Measurements from ENCODE around the gene DIAPH2.
"Not testable (repeated sequence)": the region's sequence is repeated elsewhere in the genome, so short reads cannot be mapped to it uniquely, and the experiment has no call there.

DIAPH2 gene

DNA sequence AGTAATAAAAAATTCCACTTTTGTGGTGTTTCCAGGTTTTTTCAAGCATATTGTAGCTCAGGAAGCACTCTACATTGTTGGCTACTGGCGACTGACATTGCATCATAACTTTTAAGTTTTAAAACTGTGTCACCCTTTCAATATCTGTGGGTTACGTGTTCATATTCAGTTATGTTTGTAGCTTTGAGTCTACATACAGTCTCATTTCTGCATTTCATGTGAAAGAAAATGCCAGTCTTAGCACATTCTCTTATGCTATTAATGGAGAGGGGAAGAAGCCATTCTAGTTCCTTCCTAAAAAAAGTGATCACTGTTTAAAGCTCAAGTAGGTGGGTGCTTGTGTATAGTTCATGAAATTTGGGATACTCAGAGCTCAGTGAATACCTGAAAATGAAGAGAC, 38.1 kb downstream of the DIAPH2 start:
- Histone ChIP-seq H3K27ac (ENCODE audit: low read depth, low read length) (no peak overlapping the region), H3K9ac (ENCODE audit: low read length) (no peak overlapping the region), H3K4me3 (ENCODE audit: low read length) (no peak overlapping the region), H3K27me3 (ENCODE audit: control insufficient read depth, insufficient read depth, low read length) (no peaks in the 10 kb centered on the region), H3K4me1 (ENCODE audit: control insufficient read depth, insufficient read depth, low read length) (no peaks in the 10 kb centered on the region), H3K36me3 (ENCODE audit: control insufficient read depth, insufficient read depth, low read length) (no peaks in the 10 kb centered on the region)

DNA sequence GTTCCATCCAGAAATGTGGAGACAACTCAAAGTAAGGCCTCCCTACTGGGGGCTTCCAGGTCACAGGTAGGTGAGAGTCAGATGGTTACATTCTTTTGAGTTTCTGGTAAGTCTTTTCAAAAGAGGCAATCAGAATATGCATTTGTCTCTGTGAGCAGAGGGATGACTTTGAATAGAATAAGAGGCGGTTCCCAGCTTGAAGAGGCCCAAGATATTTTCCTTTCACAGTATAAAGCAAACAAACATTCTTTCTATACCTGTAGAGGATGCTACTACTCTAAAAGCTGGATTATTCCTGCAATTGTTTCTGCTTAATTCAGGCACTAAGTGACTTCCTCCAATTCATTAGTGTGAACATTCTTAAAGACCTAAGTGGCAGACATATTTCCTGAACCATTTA, 44.4 kb downstream of the DIAPH2 start:
- Histone ChIP-seq H3K9ac (ENCODE audit: low read length) (no peak overlapping the region), H3K4me3 (ENCODE audit: low read length) (no peak overlapping the region), H3K4me1 (ENCODE audit: control insufficient read depth, insufficient read depth, low read length) (no peaks in the 10 kb centered on the region), H3K27me3 (ENCODE audit: control insufficient read depth, insufficient read depth, low read length) (no peaks in the 10 kb centered on the region), H3K27ac (ENCODE audit: low read depth, low read length) (no peak overlapping the region), H3K36me3 (ENCODE audit: control insufficient read depth, insufficient read depth, low read length) (no peaks in the 10 kb centered on the region)

DNA sequence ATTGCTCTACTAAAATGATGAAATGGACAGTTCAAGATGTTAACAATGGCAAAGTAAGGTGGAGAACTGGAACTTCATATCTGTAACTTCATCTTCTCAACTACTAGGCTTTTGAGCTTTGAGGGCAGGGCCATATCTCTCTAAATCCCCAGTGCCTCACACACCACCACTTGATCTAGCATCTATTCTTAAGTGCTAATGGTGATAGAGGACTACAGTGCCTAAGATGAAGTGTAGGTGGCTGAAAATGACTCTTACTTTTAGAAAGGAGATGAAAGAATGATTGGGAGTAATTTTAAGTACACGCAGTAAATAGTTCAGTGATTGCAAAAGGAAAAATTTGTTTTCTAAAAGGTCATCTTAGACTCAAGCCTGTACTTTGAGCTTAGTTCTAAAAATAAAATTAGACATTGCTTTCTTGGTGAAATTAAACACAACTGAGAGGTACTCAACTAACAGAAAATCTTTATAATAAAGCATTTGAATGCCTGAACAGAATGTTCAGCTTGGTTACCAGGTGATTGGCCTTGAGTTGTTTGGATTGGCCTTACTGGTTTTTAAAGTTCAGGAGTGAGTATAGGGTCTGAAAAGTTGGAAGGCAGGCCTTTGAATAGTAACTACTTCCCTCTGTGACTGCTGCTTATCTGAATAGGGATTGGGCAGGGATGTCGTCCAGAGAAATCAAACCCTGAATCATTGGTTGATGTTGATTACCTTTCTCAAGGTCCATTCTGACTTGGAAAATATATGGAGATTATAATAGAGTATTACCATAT, 45.4 kb downstream of the DIAPH2 start:
- H3K4me1 ChIP-seq (ENCODE audit: control insufficient read depth, insufficient read depth, low read length), result no peaks in the 10 kb centered on the region
- H3K36me3 ChIP-seq (ENCODE audit: control insufficient read depth, insufficient read depth, low read length), result no peaks in the 10 kb centered on the region
- H3K27me3 ChIP-seq (ENCODE audit: control insufficient read depth, insufficient read depth, low read length), result no peaks in the 10 kb centered on the region
- H3K27ac ChIP-seq (ENCODE audit: low read depth, low read length), result no peak overlapping the region
- no peak overlapping the region for H3K4me3 ChIP-seq (ENCODE audit: low read length)
- no peak overlapping the region for H3K9ac ChIP-seq (ENCODE audit: low read length)

DNA sequence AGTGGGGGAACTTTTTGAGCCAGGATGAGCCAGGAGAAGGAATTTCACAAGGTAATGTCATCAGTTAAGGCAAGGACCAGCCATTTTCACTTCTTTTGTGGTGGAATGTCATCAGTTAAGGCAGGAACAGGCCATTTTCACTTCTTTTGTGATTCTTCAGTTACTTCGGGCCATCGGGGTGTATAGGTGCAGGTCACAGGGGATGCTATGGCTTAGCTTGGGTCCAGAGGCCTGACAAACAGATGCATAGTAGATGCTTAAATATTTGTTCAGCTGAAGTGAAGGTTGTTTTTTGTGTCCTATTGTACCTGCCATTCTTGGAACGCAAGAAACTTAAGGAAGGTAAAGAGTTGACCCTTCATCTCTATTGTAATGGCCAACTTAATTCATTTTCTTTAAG, 46.4 kb downstream of the DIAPH2 start:
- not testable (repeated sequence) for H3K27ac ChIP-seq (ENCODE audit: low read depth, low read length); H3K4me1 ChIP-seq (ENCODE audit: control insufficient read depth, insufficient read depth, low read length); H3K36me3 ChIP-seq (ENCODE audit: control insufficient read depth, insufficient read depth, low read length); H3K27me3 ChIP-seq (ENCODE audit: control insufficient read depth, insufficient read depth, low read length); H3K4me3 ChIP-seq (ENCODE audit: low read length); H3K9ac ChIP-seq (ENCODE audit: low read length)

DNA sequence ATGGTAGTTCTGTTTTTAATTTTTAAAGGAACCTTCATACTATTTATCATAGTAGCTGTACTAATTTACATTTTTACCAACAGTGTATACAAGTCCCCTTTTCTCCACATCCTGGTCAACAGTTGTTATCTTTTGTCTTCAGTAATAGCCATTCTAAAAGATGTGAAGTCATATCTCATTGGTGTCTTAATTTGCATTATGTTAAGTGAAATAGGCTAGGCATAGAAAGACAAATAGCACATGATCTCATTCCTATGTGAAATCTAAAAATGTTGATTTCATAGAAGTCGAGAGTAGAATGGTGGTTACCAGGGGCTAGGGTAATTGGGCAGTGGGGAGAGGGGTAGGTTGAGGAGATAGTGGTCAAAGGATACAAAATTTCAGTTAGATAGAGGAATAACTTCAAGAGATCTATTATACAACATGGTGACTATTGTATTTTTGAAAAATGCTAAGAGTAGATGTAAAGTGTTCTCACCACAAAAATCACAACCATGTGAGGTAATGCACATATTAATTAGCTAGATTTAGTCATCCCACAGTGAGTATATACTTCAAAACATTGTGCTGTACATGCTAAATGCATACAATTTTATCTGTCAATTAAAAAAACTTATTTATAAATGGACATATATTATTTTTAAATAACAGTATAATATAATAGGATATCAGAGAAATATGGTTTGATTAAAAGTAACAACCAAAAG, 58.9 kb downstream of the DIAPH2 start:
- no peak overlapping the region for H3K9ac ChIP-seq (ENCODE audit: low read length)
- no peak overlapping the region for H3K4me3 ChIP-seq (ENCODE audit: low read length)
- H3K36me3 ChIP-seq (ENCODE audit: control insufficient read depth, insufficient read depth, low read length), result no peaks in the 10 kb centered on the region
- H3K27me3 ChIP-seq (ENCODE audit: control insufficient read depth, insufficient read depth, low read length), result no peaks in the 10 kb centered on the region
- no peak overlapping the region for H3K27ac ChIP-seq (ENCODE audit: low read depth, low read length)
- no peaks in the 10 kb centered on the region for H3K4me1 ChIP-seq (ENCODE audit: control insufficient read depth, insufficient read depth, low read length)

DNA sequence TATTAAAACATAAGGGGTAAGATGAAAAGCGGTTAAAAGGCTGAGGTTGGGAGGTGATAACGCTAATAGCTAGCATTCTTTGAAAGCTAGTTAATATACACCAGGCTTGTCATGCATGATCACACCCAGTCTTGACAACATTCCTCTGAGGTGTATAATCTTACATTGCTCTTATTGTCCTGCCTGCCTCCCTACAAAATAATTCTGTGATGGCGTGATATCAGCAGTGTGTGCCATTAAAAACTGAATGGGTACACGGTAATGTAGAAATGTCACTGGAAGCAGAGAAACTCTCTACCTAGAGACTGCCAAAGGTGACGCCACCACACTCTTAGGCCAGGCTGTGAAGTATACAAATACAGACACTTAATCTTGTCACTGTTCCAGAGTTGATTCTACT, 68.1 kb downstream of the DIAPH2 start:
- H3K4me3 ChIP-seq (ENCODE audit: low read length), result no peak overlapping the region

DNA sequence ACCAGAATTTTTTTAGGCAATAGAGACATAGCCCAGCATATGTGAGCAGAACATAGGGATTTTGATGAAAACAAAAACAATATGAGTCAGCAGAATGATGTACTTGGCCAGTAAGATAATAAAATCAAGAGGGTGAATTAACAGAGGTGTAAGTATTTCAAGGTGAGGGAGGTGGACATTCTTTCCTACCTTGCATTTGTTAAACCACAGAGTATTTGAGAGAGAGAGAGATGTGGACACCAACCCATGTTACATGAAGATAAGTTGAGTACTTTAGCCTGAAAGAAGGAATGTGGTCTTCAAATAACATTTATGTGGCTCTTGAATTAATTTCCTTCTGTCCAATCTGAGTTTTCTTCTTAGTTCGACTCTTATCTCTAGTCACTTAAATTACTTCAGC, 68.6 kb downstream of the DIAPH2 start:
- Histone ChIP-seq H3K4me3 (ENCODE audit: low read length) (no peak overlapping the region), H3K4me1 (ENCODE audit: control insufficient read depth, insufficient read depth, low read length) (no peaks in the 10 kb centered on the region), H3K9ac (ENCODE audit: low read length) (no peak overlapping the region), H3K27me3 (ENCODE audit: control insufficient read depth, insufficient read depth, low read length) (no peaks in the 10 kb centered on the region), H3K27ac (ENCODE audit: low read depth, low read length) (no peak overlapping the region), H3K36me3 (ENCODE audit: control insufficient read depth, insufficient read depth, low read length) (no peaks in the 10 kb centered on the region)

More for the DNA sequence above, 68.1 kb downstream of the DIAPH2 start:
- no peak overlapping the region for H3K27ac ChIP-seq (ENCODE audit: low read depth, low read length)
- no peak overlapping the region for H3K9ac ChIP-seq (ENCODE audit: low read length)
- no peaks in the 10 kb centered on the region for H3K4me1 ChIP-seq (ENCODE audit: control insufficient read depth, insufficient read depth, low read length)
- H3K36me3 ChIP-seq (ENCODE audit: control insufficient read depth, insufficient read depth, low read length), result no peaks in the 10 kb centered on the region
- H3K27me3 ChIP-seq (ENCODE audit: control insufficient read depth, insufficient read depth, low read length), result no peaks in the 10 kb centered on the region

DNA sequence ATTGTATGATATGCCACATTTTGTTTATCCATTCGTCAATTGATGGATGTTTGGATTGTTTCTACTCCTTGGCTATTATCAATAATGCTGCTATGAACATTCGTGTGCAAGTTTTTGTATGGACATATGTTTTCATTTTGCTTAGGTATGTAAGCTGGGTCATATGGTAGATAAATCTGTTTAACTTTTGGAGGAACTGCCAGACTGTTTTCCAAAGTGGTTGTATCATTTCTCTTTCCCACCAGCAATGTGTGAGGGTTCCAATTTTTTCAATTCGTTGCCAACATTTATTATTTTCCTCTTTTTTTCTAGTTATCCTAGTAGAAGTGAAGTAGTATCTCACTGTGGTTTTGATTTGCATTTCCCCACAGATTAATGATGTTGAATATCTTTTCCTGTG, 71.8 kb downstream of the DIAPH2 start:
- H3K36me3 ChIP-seq (ENCODE audit: control insufficient read depth, insufficient read depth, low read length), result no peaks in the 10 kb centered on the region
- no peaks in the 10 kb centered on the region for H3K4me1 ChIP-seq (ENCODE audit: control insufficient read depth, insufficient read depth, low read length)
- H3K27me3 ChIP-seq (ENCODE audit: control insufficient read depth, insufficient read depth, low read length), result no peaks in the 10 kb centered on the region
- H3K27ac ChIP-seq (ENCODE audit: low read depth, low read length), result no peak overlapping the region
- H3K4me3 ChIP-seq (ENCODE audit: low read length), result no peak overlapping the region
- no peak overlapping the region for H3K9ac ChIP-seq (ENCODE audit: low read length)

DNA sequence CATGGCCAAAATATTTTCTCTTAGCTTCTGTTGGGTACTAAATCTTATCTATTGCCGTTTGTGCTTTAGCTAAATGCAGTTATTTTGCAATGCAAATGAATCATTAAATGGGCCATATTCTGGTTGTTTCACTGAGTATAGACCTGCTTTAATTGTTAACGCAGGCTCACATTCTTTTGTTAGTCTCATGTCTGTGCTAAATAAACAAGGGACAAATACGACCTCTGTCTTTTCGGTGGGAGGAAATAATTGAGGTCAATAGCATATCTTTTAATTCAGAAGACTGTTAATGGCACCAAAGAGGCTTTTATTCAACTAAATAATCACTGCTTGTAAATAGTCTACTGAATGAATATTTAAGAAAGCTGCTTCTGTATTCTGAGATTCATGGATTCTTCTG, 76.9 kb downstream of the DIAPH2 start:
- no peaks in the 10 kb centered on the region for H3K27me3 ChIP-seq (ENCODE audit: control insufficient read depth, insufficient read depth, low read length)
- H3K9ac ChIP-seq (ENCODE audit: low read length), result no peak overlapping the region
- H3K4me3 ChIP-seq (ENCODE audit: low read length), result no peak overlapping the region
- no peaks in the 10 kb centered on the region for H3K4me1 ChIP-seq (ENCODE audit: control insufficient read depth, insufficient read depth, low read length)
- H3K36me3 ChIP-seq (ENCODE audit: control insufficient read depth, insufficient read depth, low read length), result no peaks in the 10 kb centered on the region
- H3K27ac ChIP-seq (ENCODE audit: low read depth, low read length), result no peak overlapping the region

DNA sequence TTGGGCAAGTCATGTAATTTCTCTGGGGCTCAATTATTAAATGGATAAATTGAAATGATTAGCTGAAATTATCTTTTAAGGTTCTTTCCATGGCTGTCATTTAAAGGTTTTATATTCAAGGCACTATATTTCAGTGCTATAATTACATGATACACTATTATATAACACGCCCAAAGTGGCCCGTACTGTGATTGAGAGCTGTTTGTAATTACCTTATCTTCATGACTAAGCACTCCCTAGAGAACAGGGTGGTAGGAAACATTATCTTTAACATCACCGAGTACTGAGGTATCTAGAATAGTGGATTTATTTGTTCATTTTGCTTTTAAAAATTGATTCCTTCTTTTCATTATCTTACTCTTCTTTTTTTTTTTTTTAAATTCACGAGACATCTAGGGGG, 79.0 kb downstream of the DIAPH2 start:
- H3K4me1 ChIP-seq (ENCODE audit: control insufficient read depth, insufficient read depth, low read length), result no peaks in the 10 kb centered on the region
- H3K4me3 ChIP-seq (ENCODE audit: low read length), result no peak overlapping the region
- H3K36me3 ChIP-seq (ENCODE audit: control insufficient read depth, insufficient read depth, low read length), result no peaks in the 10 kb centered on the region
- no peak overlapping the region for H3K9ac ChIP-seq (ENCODE audit: low read length)
- H3K27me3 ChIP-seq (ENCODE audit: control insufficient read depth, insufficient read depth, low read length), result no peaks in the 10 kb centered on the region
- no peak overlapping the region for H3K27ac ChIP-seq (ENCODE audit: low read depth, low read length)

DNA sequence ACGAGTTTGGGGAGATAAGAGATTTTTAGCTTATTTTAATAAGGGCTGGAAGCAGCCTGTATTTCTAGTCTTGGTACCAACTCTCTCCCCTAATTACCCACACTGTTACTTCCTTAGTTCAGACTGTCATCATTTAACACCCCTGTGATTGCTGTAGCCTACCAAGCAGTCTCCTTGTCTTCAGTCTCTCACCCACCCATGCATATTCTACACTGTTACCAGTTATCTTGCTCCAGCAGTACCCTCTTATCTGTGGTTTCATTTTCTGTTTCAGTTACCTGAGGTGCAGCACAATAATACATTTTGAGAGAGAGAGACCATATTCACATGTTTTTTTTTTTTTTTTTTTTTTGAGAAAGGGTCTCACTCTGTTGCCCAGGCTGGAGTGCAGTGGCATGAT, 80.2 kb downstream of the DIAPH2 start:
- no peak overlapping the region for H3K9ac ChIP-seq (ENCODE audit: low read length)
- H3K27me3 ChIP-seq (ENCODE audit: control insufficient read depth, insufficient read depth, low read length), result no peaks in the 10 kb centered on the region
- no peaks in the 10 kb centered on the region for H3K4me1 ChIP-seq (ENCODE audit: control insufficient read depth, insufficient read depth, low read length)
- no peak overlapping the region for H3K27ac ChIP-seq (ENCODE audit: low read depth, low read length)
- no peaks in the 10 kb centered on the region for H3K36me3 ChIP-seq (ENCODE audit: control insufficient read depth, insufficient read depth, low read length)
- no peak overlapping the region for H3K4me3 ChIP-seq (ENCODE audit: low read length)

DNA sequence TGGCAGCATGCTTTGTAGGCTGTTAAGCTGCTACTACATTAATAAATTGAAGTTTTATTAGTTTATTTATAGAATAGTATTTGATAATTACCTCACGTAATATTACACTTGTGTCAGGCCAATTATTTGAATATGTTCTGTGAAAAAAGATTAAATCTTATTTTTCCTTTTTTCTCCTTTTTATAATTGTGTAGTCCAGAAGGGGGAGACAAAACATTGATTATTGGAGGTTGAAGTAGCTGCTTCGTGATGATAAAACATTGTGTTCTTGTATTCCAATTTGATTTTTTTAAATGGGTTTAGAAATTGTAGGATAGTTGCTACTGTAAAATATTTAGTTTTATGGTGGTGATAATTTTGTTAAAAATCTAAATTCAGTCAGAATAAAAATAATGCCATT, 85.7 kb downstream of the DIAPH2 start:
- Histone ChIP-seq H3K4me3 (ENCODE audit: low read length) (no peak overlapping the region), H3K4me1 (ENCODE audit: control insufficient read depth, insufficient read depth, low read length) (no peaks in the 10 kb centered on the region), H3K36me3 (ENCODE audit: control insufficient read depth, insufficient read depth, low read length) (no peaks in the 10 kb centered on the region), H3K9ac (ENCODE audit: low read length) (no peak overlapping the region), H3K27me3 (ENCODE audit: control insufficient read depth, insufficient read depth, low read length) (no peaks in the 10 kb centered on the region), H3K27ac (ENCODE audit: low read depth, low read length) (no peak overlapping the region)

DNA sequence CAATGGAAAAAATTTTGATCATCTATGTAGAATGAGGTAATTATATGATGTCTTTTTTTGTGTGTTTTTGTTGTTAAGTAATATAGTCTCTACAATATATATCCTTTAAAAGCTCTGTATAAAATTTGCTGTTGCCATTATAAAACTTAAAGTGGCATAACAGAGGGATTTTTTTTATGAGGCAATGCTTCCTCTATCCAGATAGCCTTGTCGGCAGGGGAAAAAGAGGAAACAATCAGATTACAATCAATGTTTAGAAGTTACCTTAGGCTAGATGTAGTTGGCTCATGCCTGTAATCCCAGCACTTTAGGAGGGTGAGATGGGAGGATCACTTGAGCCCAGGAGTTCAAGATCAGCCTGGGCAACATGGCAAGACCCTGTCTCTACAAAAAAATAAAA, 86.8 kb downstream of the DIAPH2 start:
- H3K36me3 ChIP-seq (ENCODE audit: control insufficient read depth, insufficient read depth, low read length), result no peaks in the 10 kb centered on the region
- H3K4me1 ChIP-seq (ENCODE audit: control insufficient read depth, insufficient read depth, low read length), result no peaks in the 10 kb centered on the region
- H3K4me3 ChIP-seq (ENCODE audit: low read length), result no peak overlapping the region
- no peak overlapping the region for H3K9ac ChIP-seq (ENCODE audit: low read length)
- H3K27me3 ChIP-seq (ENCODE audit: control insufficient read depth, insufficient read depth, low read length), result no peaks in the 10 kb centered on the region
- H3K27ac ChIP-seq (ENCODE audit: low read depth, low read length), result no peak overlapping the region
